Stimulated activated CD4-positive, alpha-beta T cell treated with anti-CD3 and anti-CD28 coated beads, Interleukin-15, amount 100 ng/mL, for 48 hours (primary cell): ENCODE data around the gene GGTA1.
"Not testable (repeated sequence)": the region's sequence is repeated elsewhere in the genome, so short reads cannot be mapped to it uniquely, and the experiment has no call there.

ENCODE experiments used
- DNase-seq, 2 donors: peaks; one replicate each; pipeline ENCODE4 v3.0.0-alpha.2; 2020; ENCODE audit warnings: low read depth in 2 of 2

GGTA1 gene

GRCh38 chr9:121458449-121458848 is 41.2 kb downstream of the GGTA1 start:
- not testable (repeated sequence) for DNase-seq

GRCh38 chr9:121455527-121456239 is 44.0 kb downstream of the GGTA1 start:
- peak; percentile 1 to 19 for DNase-seq

GRCh38 chr9:121454972-121455371 is 44.7 kb downstream of the GGTA1 start:
- DNase-seq = no peak

- DNase-seq = no peak
Measured at GRCh38 chr9:121453232-121453892, 46.3 kb downstream of the GGTA1 start.

- no peak for DNase-seq
Measured at GRCh38 chr9:121452085-121452484, 47.6 kb downstream of the GGTA1 start.

- DNase-seq = no peak
Measured at GRCh38 chr9:121451586-121451985, 48.1 kb downstream of the GGTA1 start.

- DNase-seq = no peak
Measured at GRCh38 chr9:121450241-121450640, 49.4 kb downstream of the GGTA1 start.

- DNase-seq = no peak
Measured at GRCh38 chr9:121449786-121450185, 49.9 kb downstream of the GGTA1 start.

- no peak for DNase-seq
Measured at GRCh38 chr9:121447321-121447834, 52.3 kb downstream of the GGTA1 start.

- DNase-seq = no peak
Measured at GRCh38 chr9:121445986-121446385, 53.7 kb downstream of the GGTA1 start.

- no peak for DNase-seq
Measured at GRCh38 chr9:121443981-121444380, 55.7 kb downstream of the GGTA1 start.

- DNase-seq = no peak
Measured at GRCh38 chr9:121441165-121441564, 58.5 kb downstream of the GGTA1 start.

GRCh38 chr9:121439711-121440664 is 59.7 kb downstream of the GGTA1 start:
- no peak for DNase-seq

GRCh38 chr9:121439016-121439415 is 60.6 kb downstream of the GGTA1 start:
- no peak for DNase-seq

GRCh38 chr9:121437891-121438290 is 61.8 kb downstream of the GGTA1 start:
- DNase-seq = no peak

- not testable (repeated sequence) for DNase-seq
Measured at GRCh38 chr9:121437046-121437445, 62.6 kb downstream of the GGTA1 start.

- no peak for DNase-seq
Measured at GRCh38 chr9:121434969-121435368, 64.7 kb downstream of the GGTA1 start.

GRCh38 chr9:121427899-121428298 is 71.7 kb downstream of the GGTA1 start:
- DNase-seq = no peak

GRCh38 chr9:121424024-121424432 is 75.6 kb downstream of the GGTA1 start:
- no peak for DNase-seq

GRCh38 chr9:121411993-121412392 is 87.7 kb downstream of the GGTA1 start:
- DNase-seq = no peak

- no peak for DNase-seq
Measured at GRCh38 chr9:121405899-121406298, 93.7 kb downstream of the GGTA1 start.
